ENCODE results near the gene OR51B4. TPM values are rescaled to one million over a fixed set of nuclear protein-coding genes. Genes with fewer than 3 reads are reported as not detected.

The OR51B4 gene
- total RNA-seq, 1 experiment from 2014 or later, result 43.7 TPM

GRCh38 chr11:5298451-5298850 lies 3.3 kb downstream of the OR51B4 start:
- H3K4me2 ChIP-seq (ENCODE audit: low read length), result no peak overlapping the region
- no TSS peak for BruUV-seq (replicated peaks)
- no peaks in the 10 kb centered on the region for H3K79me2 ChIP-seq (ENCODE audit: insufficient read depth, low read length)
- no peak overlapping the region for H2AFZ ChIP-seq (ENCODE audit: low read depth, low read length, poor library complexity, severe bottlenecking)
- ATAC-seq (no peak), DNase-seq (ENCODE audit: low read depth, low spot score) (no peak)
- ChIA-PET RAD21 (ENCODE audit: low non-redundant PET in 1 of 2, low total read pairs in 2 of 2, uncharacterized antibody in 2 of 2, unreplicated experiment in 2 of 2) (no interaction called here), CTCF (no interaction called here), POLR2A (no interaction called here)
- no peaks in the 10 kb centered on the region for H3K9me3 ChIP-seq (ENCODE audit: control insufficient read depth in 1 of 2, insufficient read depth in 1 of 2, low read depth in 1 of 2, low read length in 2 of 2)
- H3K9ac ChIP-seq (ENCODE audit: low read length), result no peak overlapping the region
- H3K27ac ChIP-seq (ENCODE audit: low read depth, low read length), result no peak overlapping the region
- H3K4me3 ChIP-seq (replicated peaks in 1 of 2; ENCODE audit: low read depth in 1 of 2, low read length in 2 of 2), result no peak overlapping the region
- intact Hi-C loops (cut with micrococcal nuclease), result no loop called here
- H3K36me3 ChIP-seq (ENCODE audit: control insufficient read depth in 1 of 2, insufficient read depth in 2 of 2, low read length in 2 of 2), result peaks cover 1 to 26% of the 10 kb centered on the region in 2 experiments; a peak in 2 of 4 replicates
- H3K27me3 ChIP-seq (ENCODE audit: insufficient read depth, low read length), result no peaks in the 10 kb centered on the region
- H3K9me2 ChIP-seq (ENCODE audit: insufficient read depth), result no peaks in the 10 kb centered on the region
- no peak for TF ChIP-seq SRF (IDR thresholded peaks at IDR 0.05; ENCODE audit: low read depth)
- no peak for TF ChIP-seq ATF3 (IDR thresholded peaks at IDR 0.05)
- TF ChIP-seq ZBTB33 (IDR thresholded peaks at IDR 0.05; ENCODE audit: extremely low read depth, insufficient replicate concordance, low read length), result no peak
- no peak for TF ChIP-seq EGR1 (IDR thresholded peaks at IDR 0.05; ENCODE audit: low read depth)
- no peak for TF ChIP-seq CEBPB (IDR thresholded peaks at IDR 0.05; ENCODE audit: low read depth)
- no peak for TF ChIP-seq POLR2AphosphoS5 (IDR thresholded peaks at IDR 0.05; ENCODE audit: low read depth, low read length)
- TF ChIP-seq ZFX (IDR thresholded peaks at IDR 0.05), result no peak
- no peak for TF ChIP-seq POLR2A (IDR thresholded peaks at IDR 0.05; ENCODE audit: borderline replicate concordance, extremely low read depth, insufficient read depth, insufficient read length)
- TF ChIP-seq TCF7L2 (IDR thresholded peaks at IDR 0.05; ENCODE audit: borderline replicate concordance, extremely low read depth, insufficient read depth, insufficient read length), result no peak
- no peak for TF ChIP-seq ELF1 (IDR thresholded peaks at IDR 0.05; ENCODE audit: borderline replicate concordance, low read depth)
- no peaks in the 10 kb centered on the region for H3K4me1 ChIP-seq (ENCODE audit: control insufficient read depth in 1 of 2, insufficient read depth in 2 of 2, low read length in 2 of 2)
- H4K20me1 ChIP-seq (ENCODE audit: insufficient read depth), result no peaks in the 10 kb centered on the region
